Measurements from ENCODE around the gene TBX22. TPM values are rescaled to one million over a fixed set of nuclear protein-coding genes. Genes with fewer than 3 reads are reported as not detected.
A peak's percentile ranks its signal among the peaks of the same experiment; 100 is the strongest.
"Not testable (repeated sequence)": the region's sequence is repeated elsewhere in the genome, so short reads cannot be mapped to it uniquely, and the experiment has no call there.

The TBX22 gene
- under 1 TPM in 3 of 4 donors, not detected in 1; 0.20 to 0.37 (median 0.21) TPM for total RNA-seq
- 0.07 TPM for polyA plus RNA-seq
- long read RNA-seq, donor 1 = 0 reads
- long read RNA-seq, donor 2, partial matches to known transcripts = 0 of 1 reads
- long read RNA-seq, donor 2, other reads (novel, unspliced or antisense) = 1 of 1 reads
- long read RNA-seq, donor 3, partial matches to known transcripts = 0 of 1 reads
- long read RNA-seq, donor 3, other reads (novel, unspliced or antisense) = 1 of 1 reads
- long read RNA-seq, donor 4 = 0 reads

DNA sequence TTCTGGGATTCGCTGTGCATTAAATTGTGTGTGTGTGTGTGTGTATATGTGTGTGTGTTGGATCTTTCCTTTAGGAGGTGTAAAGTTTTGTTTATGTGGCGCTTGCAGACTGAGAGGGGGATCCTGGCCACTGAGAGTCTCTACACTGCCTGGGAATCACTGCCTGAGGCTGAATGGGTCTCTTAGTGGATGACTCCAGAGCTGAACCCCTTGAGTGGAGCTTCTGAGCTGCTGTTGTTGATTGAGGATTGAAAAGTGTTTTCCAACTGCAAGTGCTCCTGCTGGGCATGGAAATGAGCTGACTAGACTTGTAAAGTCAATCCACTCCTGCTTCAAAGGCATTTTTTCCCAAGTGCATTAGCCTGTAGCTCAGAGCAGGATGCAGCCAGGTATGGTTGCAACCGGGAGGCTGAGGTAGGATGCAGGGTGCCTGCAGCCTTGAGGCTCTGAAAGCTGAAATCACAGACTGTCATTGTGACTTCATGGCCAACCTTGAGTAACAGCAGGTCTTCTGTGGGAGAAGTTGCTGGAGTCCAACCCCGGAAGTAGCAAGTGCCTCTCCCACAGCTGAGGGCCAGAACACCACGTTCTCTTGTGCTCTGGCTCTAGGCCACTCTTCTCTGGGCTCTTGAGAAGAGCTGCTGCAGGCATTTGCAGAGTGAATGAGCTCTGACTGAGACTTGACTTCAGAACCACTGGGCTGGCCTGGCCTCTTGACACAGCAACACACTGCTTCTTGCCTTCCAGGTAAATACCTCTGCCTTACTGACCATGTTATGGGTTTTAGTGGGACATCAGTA, at the start of gene TBX22:
Gene TBX22 (plus strand): TSS at position 613 of the 800 bp plus-strand sequence. CDS start 7,517 bp downstream, outside the sequence.
- ATAC-seq = peak; percentile 63 to 79
- Histone ChIP-seq H3K4me3 (ENCODE audit: low read length) (no peak within 1 kb of the TSS), H3K27ac (ENCODE audit: low read length) (no peak within 1 kb of the TSS), H3K9me3 (ENCODE audit: control insufficient read depth, low read length) (no peaks in the 10 kb centered on the region), H3K4me1 (ENCODE audit: control insufficient read depth, insufficient read depth, low read length) (no peaks in the 10 kb centered on the region), H3K27me3 (ENCODE audit: control insufficient read depth, insufficient read depth) (no peaks in the 10 kb centered on the region)
- DNase-seq = peak; percentile 29 to 55 (median 47)
- WGBS = 38% methylated on average over 5 of the region's 5 CpGs
- intact Hi-C loops (cut with DNase I) = no loop called here

GRCh38 chrX:79975605-79976004, 38.9 kb upstream of the TBX22 start:
- Histone ChIP-seq H3K27ac (ENCODE audit: low read length) (no peak overlapping the region), H3K4me1 (ENCODE audit: control insufficient read depth, insufficient read depth, low read length) (no peaks in the 10 kb centered on the region), H3K9me3 (ENCODE audit: control insufficient read depth, low read length) (no peaks in the 10 kb centered on the region), H3K27me3 (ENCODE audit: control insufficient read depth, insufficient read depth) (no peaks in the 10 kb centered on the region), H3K4me3 (ENCODE audit: low read length) (no peak overlapping the region)
- ATAC-seq (no peak), DNase-seq (no peak)
- intact Hi-C loops (cut with DNase I) = no loop called here

DNA sequence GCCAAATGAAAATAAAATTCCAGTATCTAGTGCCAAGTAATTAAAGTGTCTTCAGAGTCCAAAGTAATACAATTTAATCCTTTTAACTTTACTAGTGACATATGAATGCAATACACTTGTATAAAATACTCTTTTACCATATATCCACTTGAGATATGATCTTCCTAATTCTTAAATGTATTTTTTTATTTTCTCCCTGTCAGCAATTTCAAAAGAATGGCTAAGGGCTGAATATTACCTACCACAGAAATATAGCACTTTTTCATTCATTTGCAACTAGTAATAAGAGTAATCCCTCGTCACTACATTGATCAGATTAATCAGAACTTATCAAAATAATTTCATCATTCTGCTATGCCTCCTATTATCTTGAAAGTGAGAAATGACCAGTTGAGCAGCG, 10.1 kb upstream of the TBX22 start:
- 62% methylated on average over 2 of the region's 2 CpGs for WGBS
- Histone ChIP-seq H3K4me1 (ENCODE audit: control insufficient read depth, insufficient read depth, low read length) (no peaks in the 10 kb centered on the region), H3K27ac (ENCODE audit: low read length) (no peak overlapping the region), H3K9me3 (ENCODE audit: control insufficient read depth, low read length) (no peaks in the 10 kb centered on the region), H3K4me3 (ENCODE audit: low read length) (no peak overlapping the region), H3K27me3 (ENCODE audit: control insufficient read depth, insufficient read depth) (no peaks in the 10 kb centered on the region)
- DNase-seq (no peak), ATAC-seq (no peak)
- intact Hi-C loops (cut with DNase I) = no loop called here

GRCh38 chrX:80011522-80011921, 3.0 kb upstream of the TBX22 start:
- Histone ChIP-seq H3K27ac (ENCODE audit: low read length) (no peak overlapping the region), H3K9me3 (ENCODE audit: control insufficient read depth, low read length) (no peaks in the 10 kb centered on the region), H3K27me3 (ENCODE audit: control insufficient read depth, insufficient read depth) (no peaks in the 10 kb centered on the region), H3K4me1 (ENCODE audit: control insufficient read depth, insufficient read depth, low read length) (no peaks in the 10 kb centered on the region), H3K4me3 (ENCODE audit: low read length) (no peak overlapping the region)
- ATAC-seq (no peak), DNase-seq (no peak)
- 71% methylated on average over 10 of the region's 10 CpGs for WGBS
- intact Hi-C loops (cut with DNase I) = no loop called here

GRCh38 chrX:80016182-80016581, 1.6 kb downstream of the TBX22 start:
- Histone ChIP-seq H3K9me3 (ENCODE audit: control insufficient read depth, low read length) (no peaks in the 10 kb centered on the region), H3K27me3 (ENCODE audit: control insufficient read depth, insufficient read depth) (no peaks in the 10 kb centered on the region), H3K4me3 (ENCODE audit: low read length) (no peak overlapping the region), H3K4me1 (ENCODE audit: control insufficient read depth, insufficient read depth, low read length) (no peaks in the 10 kb centered on the region), H3K27ac (ENCODE audit: low read length) (no peak overlapping the region)
- no peak for DNase-seq
- WGBS = 60% methylated on average over 3 of the region's 3 CpGs
- ATAC-seq = no peak
- intact Hi-C loops (cut with DNase I) = no loop called here

DNA sequence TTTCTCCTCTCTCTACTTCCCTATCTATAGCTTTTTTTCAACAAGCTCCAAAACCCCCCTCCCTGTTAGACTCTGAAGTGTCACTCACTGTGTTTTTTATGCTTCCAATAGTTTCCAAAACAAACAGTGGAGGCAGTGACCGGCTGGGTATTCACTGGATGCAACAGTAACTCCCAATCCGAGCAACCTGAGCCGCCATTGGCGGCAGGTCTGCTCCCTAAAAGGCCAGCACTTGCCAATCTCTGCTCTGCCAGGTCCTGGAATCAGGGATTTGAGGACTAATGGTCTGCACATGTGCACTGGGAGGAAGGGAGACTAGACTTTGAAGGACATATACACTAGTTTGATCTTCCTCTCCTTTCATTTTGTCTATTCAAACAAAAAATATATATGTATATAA, 7.1 kb downstream of the TBX22 start:
- no peak for DNase-seq
- no peak overlapping the region for H3K4me3 ChIP-seq (ENCODE audit: low read length)
- WGBS = 5% methylated on average over 4 of the region's 4 CpGs
- no peaks in the 10 kb centered on the region for H3K4me1 ChIP-seq (ENCODE audit: control insufficient read depth, insufficient read depth, low read length)
- intact Hi-C loops (cut with DNase I) = no loop called here
- no peak for ATAC-seq
- H3K9me3 ChIP-seq (ENCODE audit: control insufficient read depth, low read length) = no peaks in the 10 kb centered on the region
- H3K27ac ChIP-seq (ENCODE audit: low read length) = no peak overlapping the region
- no peaks in the 10 kb centered on the region for H3K27me3 ChIP-seq (ENCODE audit: control insufficient read depth, insufficient read depth)

DNA sequence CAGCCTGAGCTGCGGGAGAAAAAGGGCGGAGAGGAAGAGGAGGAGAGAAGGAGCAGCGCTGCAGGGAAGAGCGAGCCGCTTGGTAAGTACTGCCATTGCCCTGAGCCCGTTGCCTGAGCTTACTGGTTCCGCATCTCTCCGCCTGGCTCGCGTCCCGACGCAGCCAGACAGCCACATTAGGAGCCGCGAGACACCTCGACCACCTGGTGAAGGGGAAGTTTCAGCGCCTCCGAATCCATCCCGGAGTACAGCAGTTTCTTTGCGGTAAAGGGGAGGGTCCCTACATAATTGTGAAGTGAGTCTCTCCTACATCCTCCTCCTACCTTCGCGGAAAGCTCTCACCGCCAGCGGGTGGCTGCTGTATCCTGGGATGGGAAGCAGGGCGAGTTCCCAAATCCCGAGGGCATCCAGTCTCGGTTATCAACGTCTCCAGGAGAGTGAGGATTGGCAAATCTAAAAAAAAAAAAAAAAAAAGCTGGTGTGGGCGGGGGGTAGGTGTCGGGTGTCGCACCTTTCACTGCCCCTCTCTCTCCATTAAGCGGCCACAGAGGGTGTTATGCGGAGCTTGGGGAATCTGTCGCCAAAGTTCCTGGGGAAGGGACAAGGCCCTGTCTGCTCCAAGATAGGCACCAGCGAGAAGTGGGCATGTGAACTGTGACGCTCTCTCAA, 7.9 kb downstream of the TBX22 start:
- no peaks in the 10 kb centered on the region for H3K27me3 ChIP-seq (ENCODE audit: control insufficient read depth, insufficient read depth)
- H3K4me3 ChIP-seq (ENCODE audit: low read length) = peak overlapping the region; percentile 45

DNA sequence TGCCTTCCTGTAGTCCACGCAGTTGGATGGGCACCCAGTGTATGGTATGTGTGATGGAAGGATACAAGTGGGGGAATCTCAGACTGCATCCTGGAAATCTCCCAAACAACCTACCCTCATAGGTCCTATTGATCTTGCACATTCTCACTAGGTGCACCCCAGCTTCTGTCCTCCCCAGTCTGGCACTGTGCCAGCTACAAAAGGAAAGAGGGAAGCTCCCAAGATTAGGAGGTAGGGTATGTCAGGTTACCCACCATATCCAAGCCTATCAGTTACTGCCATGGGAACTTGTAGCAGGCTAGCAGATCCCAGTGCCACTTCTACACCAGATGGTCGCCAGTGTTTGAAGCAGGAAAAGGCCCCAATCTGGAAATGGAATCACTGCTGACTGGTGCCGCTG, 11.6 kb downstream of the TBX22 start:
- ATAC-seq (no peak), DNase-seq (no peak)
- intact Hi-C loops (cut with DNase I) = no loop called here
- no peaks in the 10 kb centered on the region for H3K9me3 ChIP-seq (ENCODE audit: control insufficient read depth, low read length)
- H3K4me1 ChIP-seq (ENCODE audit: control insufficient read depth, insufficient read depth, low read length) = no peaks in the 10 kb centered on the region
- H3K27me3 ChIP-seq (ENCODE audit: control insufficient read depth, insufficient read depth) = no peaks in the 10 kb centered on the region
- no peak overlapping the region for H3K27ac ChIP-seq (ENCODE audit: low read length)
- no peak overlapping the region for H3K4me3 ChIP-seq (ENCODE audit: low read length)
- WGBS = 81% methylated on average over 3 of the region's 3 CpGs

More for the DNA sequence above, 7.9 kb downstream of the TBX22 start:
- H3K4me1 ChIP-seq (ENCODE audit: control insufficient read depth, insufficient read depth, low read length) = no peaks in the 10 kb centered on the region
- 2% methylated on average over 34 of the region's 35 CpGs for WGBS
- no peaks in the 10 kb centered on the region for H3K9me3 ChIP-seq (ENCODE audit: control insufficient read depth, low read length)
- no peak overlapping the region for H3K27ac ChIP-seq (ENCODE audit: low read length)
- ATAC-seq (no peak), DNase-seq (peak in 1 of 3 donors; percentile 61)
- intact Hi-C loops (cut with DNase I) = no loop called here

DNA sequence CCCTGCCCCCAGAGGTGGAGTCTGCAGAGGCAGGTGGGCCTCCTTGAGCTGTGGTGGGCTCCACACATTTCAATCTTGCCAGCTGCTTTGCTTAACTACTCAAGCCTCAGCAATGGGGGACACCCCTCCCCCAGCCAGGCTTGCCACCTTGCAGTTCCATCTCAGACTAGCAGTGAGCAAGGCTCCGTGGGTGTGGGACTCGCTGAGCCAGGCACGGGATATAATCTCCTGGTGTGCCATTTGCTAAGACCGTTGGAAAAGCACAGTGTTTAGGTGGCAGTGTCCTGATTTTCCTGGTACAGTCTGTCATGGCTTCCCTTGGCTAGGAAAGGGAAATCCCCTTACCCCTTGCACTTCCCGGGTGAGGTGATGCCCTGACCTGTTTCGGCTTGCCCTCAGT, 51.6 kb downstream of the TBX22 start:
- ATAC-seq; H3K4me3 ChIP-seq (ENCODE audit: low read length); DNase-seq; H3K27ac ChIP-seq (ENCODE audit: low read length); intact Hi-C loops (cut with DNase I); H3K4me1 ChIP-seq (ENCODE audit: control insufficient read depth, insufficient read depth, low read length); H3K27me3 ChIP-seq (ENCODE audit: control insufficient read depth, insufficient read depth); H3K9me3 ChIP-seq (ENCODE audit: control insufficient read depth, low read length): not testable (repeated sequence)
- WGBS = 70% methylated on average over 6 of the region's 6 CpGs

- H3K4me3 ChIP-seq (ENCODE audit: low read length); intact Hi-C loops (cut with DNase I): not testable (repeated sequence)
These were observed 61.1 kb downstream of the TBX22 start for GRCh38 chrX:80075625-80076024.

More at GRCh38 chrX:80075625-80076024, 61.1 kb downstream of the TBX22 start:
- WGBS = 100% methylated on average over 1 of the region's 1 CpG
- not testable (repeated sequence) for H3K27ac ChIP-seq (ENCODE audit: low read length); H3K4me1 ChIP-seq (ENCODE audit: control insufficient read depth, insufficient read depth, low read length); ATAC-seq; H3K9me3 ChIP-seq (ENCODE audit: control insufficient read depth, low read length); DNase-seq; H3K27me3 ChIP-seq (ENCODE audit: control insufficient read depth, insufficient read depth)

Measured in right cardiac atrium (tissue), 5 donors.